Astrocyte (in vitro differentiated cells and primary cell): Measurements from ENCODE around the gene C5AR1.

Experiments used
- EZH2 ChIP-seq: IDR thresholded peaks from 2 replicates; pipeline ENCODE4 v1.6.1; 2012; ENCODE audit warnings: mild to moderate bottlenecking, low read length, inconsistent platforms; ENCODE audit not compliant: insufficient read depth
- TF ChIP-seq, protein P1 (sequence below): IDR thresholded peaks from 2 replicates; pipeline ENCODE4 v1.5.1; 2011; ENCODE audit warnings: low read depth, mild to moderate bottlenecking, inconsistent platforms, low read length, moderate library complexity; ENCODE audit not compliant: insufficient read depth

DNA sequence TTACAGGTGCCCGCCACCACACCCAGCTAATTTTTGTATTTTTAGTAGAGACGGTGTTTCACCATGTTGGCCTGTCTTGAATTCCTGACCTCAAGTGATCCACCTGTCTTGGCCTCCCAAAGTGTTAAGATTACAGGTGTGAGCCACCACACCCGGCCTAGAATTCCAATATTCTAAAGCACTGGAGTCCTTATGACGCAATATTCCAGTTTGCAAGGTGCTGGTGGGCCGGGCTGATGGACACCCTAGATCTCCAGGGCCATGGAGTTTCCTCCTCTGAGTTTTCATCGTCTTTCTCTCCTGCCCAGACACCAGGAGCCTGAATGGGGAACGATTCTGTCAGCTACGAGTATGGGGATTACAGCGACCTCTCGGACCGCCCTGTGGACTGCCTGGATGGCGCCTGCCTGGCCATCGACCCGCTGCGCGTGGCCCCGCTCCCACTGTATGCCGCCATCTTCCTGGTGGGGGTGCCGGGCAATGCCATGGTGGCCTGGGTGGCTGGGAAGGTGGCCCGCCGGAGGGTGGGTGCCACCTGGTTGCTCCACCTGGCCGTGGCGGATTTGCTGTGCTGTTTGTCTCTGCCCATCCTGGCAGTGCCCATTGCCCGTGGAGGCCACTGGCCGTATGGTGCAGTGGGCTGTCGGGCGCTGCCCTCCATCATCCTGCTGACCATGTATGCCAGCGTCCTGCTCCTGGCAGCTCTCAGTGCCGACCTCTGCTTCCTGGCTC is 31.0 kb downstream of the C5AR1 start:
- TF ChIP-seq, protein P1, sequence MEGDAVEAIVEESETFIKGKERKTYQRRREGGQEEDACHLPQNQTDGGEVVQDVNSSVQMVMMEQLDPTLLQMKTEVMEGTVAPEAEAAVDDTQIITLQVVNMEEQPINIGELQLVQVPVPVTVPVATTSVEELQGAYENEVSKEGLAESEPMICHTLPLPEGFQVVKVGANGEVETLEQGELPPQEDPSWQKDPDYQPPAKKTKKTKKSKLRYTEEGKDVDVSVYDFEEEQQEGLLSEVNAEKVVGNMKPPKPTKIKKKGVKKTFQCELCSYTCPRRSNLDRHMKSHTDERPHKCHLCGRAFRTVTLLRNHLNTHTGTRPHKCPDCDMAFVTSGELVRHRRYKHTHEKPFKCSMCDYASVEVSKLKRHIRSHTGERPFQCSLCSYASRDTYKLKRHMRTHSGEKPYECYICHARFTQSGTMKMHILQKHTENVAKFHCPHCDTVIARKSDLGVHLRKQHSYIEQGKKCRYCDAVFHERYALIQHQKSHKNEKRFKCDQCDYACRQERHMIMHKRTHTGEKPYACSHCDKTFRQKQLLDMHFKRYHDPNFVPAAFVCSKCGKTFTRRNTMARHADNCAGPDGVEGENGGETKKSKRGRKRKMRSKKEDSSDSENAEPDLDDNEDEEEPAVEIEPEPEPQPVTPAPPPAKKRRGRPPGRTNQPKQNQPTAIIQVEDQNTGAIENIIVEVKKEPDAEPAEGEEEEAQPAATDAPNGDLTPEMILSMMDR = no peak
- no peak for TF ChIP-seq EZH2
